HEK293 (cell line): ENCODE data around the gene NABP2.
A peak's percentile ranks its signal among the peaks of the same experiment; 100 is the strongest.

Experiments used
- CTCF ChIP-seq: fragments of 450-650 bp; formaldehyde crosslinking; IDR thresholded peaks from 2 replicates; pipeline ENCODE4 v1.5.1; 2016; ENCODE audit warnings: missing biosample characterization, missing genetic modification characterization
- GLI2 ChIP-seq: fragments of 450-650 bp; formaldehyde crosslinking; IDR thresholded peaks from 2 replicates; pipeline ENCODE4; 2017; ENCODE audit warnings: missing biosample characterization, missing genetic modification characterization, low read depth, borderline replicate concordance
- GLIS2 ChIP-seq: fragments of 450-650 bp; formaldehyde crosslinking; IDR thresholded peaks from 2 replicates; pipeline ENCODE4 v1.5.1; 2016; ENCODE audit warnings: missing biosample characterization, missing genetic modification characterization
- KLF1 ChIP-seq: fragments of 450-650 bp; formaldehyde crosslinking; IDR thresholded peaks from 2 replicates; pipeline ENCODE4 v1.5.1; 2016; ENCODE audit warnings: missing biosample characterization, missing genetic modification characterization
- PBX3 ChIP-seq: sonication (generic); formaldehyde crosslinking; IDR thresholded peaks from 2 replicates; pipeline ENCODE4 v1.8.1; 2022; ENCODE audit warnings: mild to moderate bottlenecking, moderate library complexity, missing genetic modification reagents
- SP2 ChIP-seq: fragments of 450-650 bp; formaldehyde crosslinking; IDR thresholded peaks from 2 replicates; pipeline ENCODE4 v1.5.1; 2016; ENCODE audit warnings: missing biosample characterization, missing genetic modification characterization
- TCF7L2 ChIP-seq: IDR thresholded peaks from 2 replicates; pipeline ENCODE4 v1.6.1; 2011; ENCODE audit warnings: low read depth, mild to moderate bottlenecking, inconsistent platforms, low read length, moderate library complexity, borderline replicate concordance
- YY1 ChIP-seq: fragments of 450-650 bp; formaldehyde crosslinking; IDR thresholded peaks from 2 replicates; pipeline ENCODE4 v1.5.1; 2018; ENCODE audit warnings: missing biosample characterization, missing genetic modification characterization
- ZBTB7A ChIP-seq: fragments of 450-650 bp; formaldehyde crosslinking; IDR thresholded peaks from 2 replicates; pipeline ENCODE4 v1.5.1; 2016; ENCODE audit warnings: low read depth, missing biosample characterization, missing genetic modification characterization
- ZFP69B ChIP-seq: fragments of 450-650 bp; formaldehyde crosslinking; IDR thresholded peaks from 2 replicates; pipeline ENCODE4 v1.5.1; 2016; ENCODE audit warnings: missing biosample characterization, missing genetic modification characterization
- ZNF132 ChIP-seq: fragments of 450-650 bp; formaldehyde crosslinking; IDR thresholded peaks from 2 replicates; pipeline ENCODE4 v1.5.1; 2017; ENCODE audit warnings: missing biosample characterization, missing genetic modification characterization, borderline replicate concordance
- ZNF146 ChIP-seq: fragments of 450-650 bp; formaldehyde crosslinking; IDR thresholded peaks from 2 replicates; pipeline ENCODE4 v1.5.1; 2016; ENCODE audit warnings: missing biosample characterization, missing genetic modification characterization
- ZNF223 ChIP-seq: fragments of 450-650 bp; formaldehyde crosslinking; IDR thresholded peaks from 2 replicates; pipeline ENCODE4 v1.5.1; 2016; ENCODE audit warnings: missing biosample characterization, missing genetic modification characterization
- ZNF449 ChIP-seq: fragments of 450-650 bp; formaldehyde crosslinking; IDR thresholded peaks from 2 replicates; pipeline ENCODE4 v1.5.1; 2017; ENCODE audit warnings: missing biosample characterization, mild to moderate bottlenecking, missing genetic modification characterization, moderate library complexity
- ZNF629 ChIP-seq: fragments of 450-650 bp; formaldehyde crosslinking; IDR thresholded peaks from 2 replicates; pipeline ENCODE4 v1.5.1; 2017; ENCODE audit warnings: missing biosample characterization, missing genetic modification characterization
- ZNF639 ChIP-seq: fragments of 450-650 bp; formaldehyde crosslinking; IDR thresholded peaks from 2 replicates; pipeline ENCODE4 v1.5.1; 2016; ENCODE audit warnings: missing biosample characterization, missing genetic modification characterization
- ZNF843 ChIP-seq: fragments of 450-650 bp; formaldehyde crosslinking; IDR thresholded peaks from 2 replicates; pipeline ENCODE4 v1.5.1; 2016; ENCODE audit warnings: missing biosample characterization, missing genetic modification characterization
- TF ChIP-seq, protein P1 (sequence below): fragments of 450-650 bp; formaldehyde crosslinking; IDR thresholded peaks from 2 replicates; pipeline ENCODE4 v1.5.1; 2016; ENCODE audit warnings: missing biosample characterization, missing genetic modification characterization
- TF ChIP-seq, protein P2 (sequence below): fragments of 450-650 bp; formaldehyde crosslinking; IDR thresholded peaks from 2 replicates; pipeline ENCODE4 v1.5.1; 2016; ENCODE audit warnings: missing biosample characterization, missing genetic modification characterization
- TF ChIP-seq, protein P3 (sequence below): fragments of 450-650 bp; formaldehyde crosslinking; IDR thresholded peaks from 2 replicates; pipeline ENCODE4 v1.5.1; 2017; ENCODE audit warnings: missing biosample characterization, missing genetic modification characterization
- TF ChIP-seq, protein P4 (sequence below): fragments of 450-650 bp; formaldehyde crosslinking; IDR thresholded peaks from 2 replicates; pipeline ENCODE4 v1.5.1; 2016; ENCODE audit warnings: missing biosample characterization, missing genetic modification characterization, borderline replicate concordance

Gene NABP2

DNA sequence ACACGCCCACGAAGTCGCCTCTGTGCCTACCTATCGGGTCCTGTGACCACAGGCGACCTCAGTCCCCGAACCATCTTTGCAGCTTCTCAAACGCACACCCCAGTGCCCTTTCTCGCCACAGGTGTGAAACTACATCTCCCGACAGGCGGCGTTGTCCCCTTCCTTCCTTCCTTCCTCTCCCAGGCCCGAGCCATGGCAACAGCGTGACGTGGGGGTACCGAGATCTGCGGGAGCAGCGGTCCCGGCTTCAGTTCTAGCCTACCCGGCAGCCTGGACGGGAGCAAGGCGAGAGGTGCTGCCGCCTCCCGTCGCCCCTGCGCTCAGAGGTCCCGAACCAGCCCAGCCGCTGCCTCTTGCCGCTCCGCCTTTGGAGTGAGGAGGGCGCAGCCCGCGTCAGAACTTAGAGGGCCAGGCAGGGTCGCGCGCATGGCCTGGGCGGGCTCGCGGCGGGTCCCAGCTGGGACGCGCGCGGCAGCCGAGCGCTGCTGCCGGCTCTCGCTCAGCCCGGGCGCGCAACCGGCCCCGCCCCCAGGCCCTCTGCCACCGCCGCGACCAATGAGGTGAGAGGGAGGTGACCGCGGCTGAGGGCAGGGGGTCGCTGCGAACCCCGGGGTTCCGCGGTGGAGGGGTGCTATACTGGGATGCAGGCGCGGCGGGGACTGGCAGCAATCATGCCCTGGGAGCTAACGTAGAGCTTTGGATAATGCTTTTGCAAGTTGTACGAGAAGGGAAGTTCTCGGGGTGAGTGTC is 42.7 kb downstream of the NABP2 start, which contains the start of gene COQ10A (continued):
- no peak for TF ChIP-seq ZNF449 (tag by site-specific recombination)
- peak; percentile 74 for TF ChIP-seq ZBTB7A (tag by site-specific recombination)
- TF ChIP-seq ZFP69B (tag by site-specific recombination) = peak; percentile 79
- peak; percentile 85 for TF ChIP-seq SP2 (tag by site-specific recombination)
- TF ChIP-seq, protein P1, sequence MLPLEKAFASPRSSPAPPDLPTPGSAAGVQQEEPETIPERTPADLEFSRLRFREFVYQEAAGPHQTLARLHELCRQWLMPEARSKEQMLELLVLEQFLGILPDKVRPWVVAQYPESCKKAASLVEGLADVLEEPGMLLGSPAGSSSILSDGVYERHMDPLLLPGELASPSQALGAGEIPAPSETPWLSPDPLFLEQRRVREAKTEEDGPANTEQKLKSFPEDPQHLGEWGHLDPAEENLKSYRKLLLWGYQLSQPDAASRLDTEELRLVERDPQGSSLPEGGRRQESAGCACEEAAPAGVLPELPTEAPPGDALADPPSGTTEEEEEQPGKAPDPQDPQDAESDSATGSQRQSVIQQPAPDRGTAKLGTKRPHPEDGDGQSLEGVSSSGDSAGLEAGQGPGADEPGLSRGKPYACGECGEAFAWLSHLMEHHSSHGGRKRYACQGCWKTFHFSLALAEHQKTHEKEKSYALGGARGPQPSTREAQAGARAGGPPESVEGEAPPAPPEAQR (tag by site-specific recombination) = no peak
- TF ChIP-seq PBX3 (CRISPR knock-in tag) = peak; percentile 86
- TF ChIP-seq, protein P2, sequence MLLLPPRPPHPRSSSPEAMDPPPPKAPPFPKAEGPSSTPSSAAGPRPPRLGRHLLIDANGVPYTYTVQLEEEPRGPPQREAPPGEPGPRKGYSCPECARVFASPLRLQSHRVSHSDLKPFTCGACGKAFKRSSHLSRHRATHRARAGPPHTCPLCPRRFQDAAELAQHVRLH = peak; percentile 89
- TF ChIP-seq, protein P3, sequence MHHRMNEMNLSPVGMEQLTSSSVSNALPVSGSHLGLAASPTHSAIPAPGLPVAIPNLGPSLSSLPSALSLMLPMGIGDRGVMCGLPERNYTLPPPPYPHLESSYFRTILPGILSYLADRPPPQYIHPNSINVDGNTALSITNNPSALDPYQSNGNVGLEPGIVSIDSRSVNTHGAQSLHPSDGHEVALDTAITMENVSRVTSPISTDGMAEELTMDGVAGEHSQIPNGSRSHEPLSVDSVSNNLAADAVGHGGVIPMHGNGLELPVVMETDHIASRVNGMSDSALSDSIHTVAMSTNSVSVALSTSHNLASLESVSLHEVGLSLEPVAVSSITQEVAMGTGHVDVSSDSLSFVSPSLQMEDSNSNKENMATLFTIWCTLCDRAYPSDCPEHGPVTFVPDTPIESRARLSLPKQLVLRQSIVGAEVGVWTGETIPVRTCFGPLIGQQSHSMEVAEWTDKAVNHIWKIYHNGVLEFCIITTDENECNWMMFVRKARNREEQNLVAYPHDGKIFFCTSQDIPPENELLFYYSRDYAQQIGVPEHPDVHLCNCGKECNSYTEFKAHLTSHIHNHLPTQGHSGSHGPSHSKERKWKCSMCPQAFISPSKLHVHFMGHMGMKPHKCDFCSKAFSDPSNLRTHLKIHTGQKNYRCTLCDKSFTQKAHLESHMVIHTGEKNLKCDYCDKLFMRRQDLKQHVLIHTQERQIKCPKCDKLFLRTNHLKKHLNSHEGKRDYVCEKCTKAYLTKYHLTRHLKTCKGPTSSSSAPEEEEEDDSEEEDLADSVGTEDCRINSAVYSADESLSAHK (tag by site-specific recombination) = no peak
- TF ChIP-seq ZNF843 = peak; percentile 61; the same call in 1 of the 2 replicates
- peak; percentile 94 for TF ChIP-seq ZNF629 (tag by site-specific recombination)
- no peak for TF ChIP-seq ZNF132 (tag by site-specific recombination)
- peak; percentile 65; the same call in 1 of the 2 replicates for TF ChIP-seq YY1 (tag by site-specific recombination)
- TF ChIP-seq ZNF639 (tag by site-specific recombination) = 0 out of 2 replicates have a peak, but pooled peaks have one; percentile 12
- peak; percentile 31; the same call in 1 of the 2 replicates for TF ChIP-seq ZNF146 (tag by site-specific recombination)
- TF ChIP-seq ZNF223 (tag by site-specific recombination) = no peak
- peak; percentile 39; the same call in 1 of the 2 replicates for TF ChIP-seq KLF1 (tag by site-specific recombination)
- TF ChIP-seq GLI2 (tag by site-specific recombination) = no peak
- no peak for TF ChIP-seq TCF7L2
- peak; percentile 98 for TF ChIP-seq CTCF (tag by site-specific recombination)
- peak; percentile 93 for TF ChIP-seq GLIS2 (tag by site-specific recombination)
- TF ChIP-seq, protein P4, sequence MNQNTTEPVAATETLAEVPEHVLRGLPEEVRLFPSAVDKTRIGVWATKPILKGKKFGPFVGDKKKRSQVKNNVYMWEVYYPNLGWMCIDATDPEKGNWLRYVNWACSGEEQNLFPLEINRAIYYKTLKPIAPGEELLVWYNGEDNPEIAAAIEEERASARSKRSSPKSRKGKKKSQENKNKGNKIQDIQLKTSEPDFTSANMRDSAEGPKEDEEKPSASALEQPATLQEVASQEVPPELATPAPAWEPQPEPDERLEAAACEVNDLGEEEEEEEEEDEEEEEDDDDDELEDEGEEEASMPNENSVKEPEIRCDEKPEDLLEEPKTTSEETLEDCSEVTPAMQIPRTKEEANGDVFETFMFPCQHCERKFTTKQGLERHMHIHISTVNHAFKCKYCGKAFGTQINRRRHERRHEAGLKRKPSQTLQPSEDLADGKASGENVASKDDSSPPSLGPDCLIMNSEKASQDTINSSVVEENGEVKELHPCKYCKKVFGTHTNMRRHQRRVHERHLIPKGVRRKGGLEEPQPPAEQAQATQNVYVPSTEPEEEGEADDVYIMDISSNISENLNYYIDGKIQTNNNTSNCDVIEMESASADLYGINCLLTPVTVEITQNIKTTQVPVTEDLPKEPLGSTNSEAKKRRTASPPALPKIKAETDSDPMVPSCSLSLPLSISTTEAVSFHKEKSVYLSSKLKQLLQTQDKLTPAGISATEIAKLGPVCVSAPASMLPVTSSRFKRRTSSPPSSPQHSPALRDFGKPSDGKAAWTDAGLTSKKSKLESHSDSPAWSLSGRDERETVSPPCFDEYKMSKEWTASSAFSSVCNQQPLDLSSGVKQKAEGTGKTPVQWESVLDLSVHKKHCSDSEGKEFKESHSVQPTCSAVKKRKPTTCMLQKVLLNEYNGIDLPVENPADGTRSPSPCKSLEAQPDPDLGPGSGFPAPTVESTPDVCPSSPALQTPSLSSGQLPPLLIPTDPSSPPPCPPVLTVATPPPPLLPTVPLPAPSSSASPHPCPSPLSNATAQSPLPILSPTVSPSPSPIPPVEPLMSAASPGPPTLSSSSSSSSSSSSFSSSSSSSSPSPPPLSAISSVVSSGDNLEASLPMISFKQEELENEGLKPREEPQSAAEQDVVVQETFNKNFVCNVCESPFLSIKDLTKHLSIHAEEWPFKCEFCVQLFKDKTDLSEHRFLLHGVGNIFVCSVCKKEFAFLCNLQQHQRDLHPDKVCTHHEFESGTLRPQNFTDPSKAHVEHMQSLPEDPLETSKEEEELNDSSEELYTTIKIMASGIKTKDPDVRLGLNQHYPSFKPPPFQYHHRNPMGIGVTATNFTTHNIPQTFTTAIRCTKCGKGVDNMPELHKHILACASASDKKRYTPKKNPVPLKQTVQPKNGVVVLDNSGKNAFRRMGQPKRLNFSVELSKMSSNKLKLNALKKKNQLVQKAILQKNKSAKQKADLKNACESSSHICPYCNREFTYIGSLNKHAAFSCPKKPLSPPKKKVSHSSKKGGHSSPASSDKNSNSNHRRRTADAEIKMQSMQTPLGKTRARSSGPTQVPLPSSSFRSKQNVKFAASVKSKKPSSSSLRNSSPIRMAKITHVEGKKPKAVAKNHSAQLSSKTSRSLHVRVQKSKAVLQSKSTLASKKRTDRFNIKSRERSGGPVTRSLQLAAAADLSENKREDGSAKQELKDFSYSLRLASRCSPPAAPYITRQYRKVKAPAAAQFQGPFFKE (tag by site-specific recombination) = no peak
